ENCODE measurements around the gene SLAMF9. TPM values are rescaled to one million over a fixed set of nuclear protein-coding genes. Genes with fewer than 3 reads are reported as not detected.

The SLAMF9 gene
- total RNA-seq, 1 experiment from 2014 or later, result not detected

DNA sequence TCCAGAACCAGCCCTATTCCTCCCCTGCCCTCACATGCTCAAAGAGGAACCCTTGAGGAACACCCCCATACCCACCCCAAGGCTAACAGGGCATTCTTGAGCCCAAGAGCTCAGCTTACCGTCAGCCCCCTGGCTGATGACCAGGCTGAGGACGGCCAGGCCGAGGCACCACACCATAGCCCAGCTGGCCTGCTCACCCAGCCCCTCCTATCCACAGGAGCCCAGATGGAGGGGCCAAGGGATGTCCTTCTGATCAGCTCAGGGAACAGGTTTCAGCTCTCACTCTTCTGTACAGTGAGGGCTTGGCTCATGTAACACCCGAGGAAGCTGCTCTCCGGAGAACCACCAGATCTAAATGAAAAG is 10.8 kb downstream of the SLAMF9 start:
- no peaks in the 10 kb centered on the region for H3K79me2 ChIP-seq (ENCODE audit: insufficient read depth, low read length)
- no peaks in the 10 kb centered on the region for H3K9me2 ChIP-seq (ENCODE audit: insufficient read depth)
- DNase-seq (ENCODE audit: low read depth, low spot score) (no peak), ATAC-seq (no peak)
- intact Hi-C loops (cut with micrococcal nuclease), result no loop called here
- BruUV-seq (replicated peaks), result no TSS peak
- POLR2A ChIA-PET, result no interaction called here
- no peak overlapping the region for H2AFZ ChIP-seq (ENCODE audit: low read depth, low read length, poor library complexity, severe bottlenecking)
- H3K27me3 ChIP-seq (ENCODE audit: insufficient read depth, low read length), result no peaks in the 10 kb centered on the region
- H3K27ac ChIP-seq (ENCODE audit: low read depth, low read length), result no peak overlapping the region
- H3K4me2 ChIP-seq (ENCODE audit: low read length), result no peak overlapping the region
- CTCF ChIA-PET, result interaction anchor here (2.4 kb wide), 1 partner anchor 64 kb away, joined by 10 read pairs; no protein-coding TSS in a partner anchor
- H3K4me1 ChIP-seq (ENCODE audit: control insufficient read depth in 1 of 2, insufficient read depth in 2 of 2, low read length in 2 of 2), result peaks cover 14 to 25% of the 10 kb centered on the region in 2 experiments
- no peak overlapping the region for H3K4me3 ChIP-seq (replicated peaks in 1 of 2; ENCODE audit: low read depth in 1 of 2, low read length in 2 of 2)
- H3K36me3 ChIP-seq (ENCODE audit: control insufficient read depth in 1 of 2, insufficient read depth in 2 of 2, low read length in 2 of 2), result no peaks in the 10 kb centered on the region
- H3K9me3 ChIP-seq (ENCODE audit: control insufficient read depth in 1 of 2, insufficient read depth in 1 of 2, low read depth in 1 of 2, low read length in 2 of 2), result no peaks in the 10 kb centered on the region
- no peak overlapping the region for H3K9ac ChIP-seq (ENCODE audit: low read length)
- RAD21 ChIA-PET (ENCODE audit: low non-redundant PET in 1 of 2, low total read pairs in 2 of 2, uncharacterized antibody in 2 of 2, unreplicated experiment in 2 of 2), result no interaction called here
- no peaks in the 10 kb centered on the region for H4K20me1 ChIP-seq (ENCODE audit: insufficient read depth)
- TF ChIP-seq SRF (IDR thresholded peaks at IDR 0.05; ENCODE audit: low read depth) (no peak), FOSL1 (IDR thresholded peaks at IDR 0.05; ENCODE audit: low read depth) (no peak), TCF7L2 (IDR thresholded peaks at IDR 0.05; ENCODE audit: borderline replicate concordance, extremely low read depth, insufficient read depth, insufficient read length) (no peak), YY1 (IDR thresholded peaks at IDR 0.05; ENCODE audit: extremely low read depth, insufficient replicate concordance, low read depth, low read length) (no peak), ZFX (IDR thresholded peaks at IDR 0.05) (no peak), EZH2 (IDR thresholded peaks at IDR 0.05) (no peak), JUND (IDR thresholded peaks at IDR 0.05) (no peak), ELF1 (IDR thresholded peaks at IDR 0.05; ENCODE audit: borderline replicate concordance, low read depth) (no peak)

DNA sequence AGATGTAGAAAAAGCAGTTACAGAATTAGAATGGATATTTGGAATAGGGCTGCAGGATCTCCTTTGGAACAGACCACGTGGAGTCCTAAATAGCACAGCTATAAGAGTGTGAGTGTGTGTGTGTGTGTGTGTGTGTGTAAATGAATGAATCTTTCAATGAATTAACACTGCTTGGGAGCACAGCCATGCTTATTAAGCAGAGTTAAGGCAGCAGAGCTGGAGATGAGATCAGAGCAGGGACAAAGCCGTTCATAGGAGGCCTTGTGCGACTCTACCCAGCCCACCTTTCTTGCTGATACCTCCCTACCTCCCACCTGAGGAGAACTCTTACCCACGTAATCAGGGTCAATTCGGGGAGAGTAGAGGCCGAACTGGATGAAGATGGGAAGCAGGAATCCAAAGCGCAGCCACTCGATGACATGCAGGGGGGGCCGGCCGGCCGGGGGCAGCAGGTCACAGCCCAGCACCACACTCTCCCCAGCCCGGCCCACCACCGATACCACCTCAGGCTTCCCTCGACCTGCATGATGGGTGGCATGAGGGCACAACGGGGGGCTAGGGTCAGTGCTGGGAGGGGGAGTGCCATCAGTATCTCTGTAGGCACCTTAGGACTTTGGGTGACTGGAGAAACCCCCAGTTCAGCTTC is 11.3 kb downstream of the SLAMF9 start:
- H2AFZ ChIP-seq (ENCODE audit: low read depth, low read length, poor library complexity, severe bottlenecking), result no peak overlapping the region
- RAD21 ChIA-PET (ENCODE audit: low non-redundant PET in 1 of 2, low total read pairs in 2 of 2, uncharacterized antibody in 2 of 2, unreplicated experiment in 2 of 2), result no interaction called here
- H3K4me1 ChIP-seq (ENCODE audit: control insufficient read depth in 1 of 2, insufficient read depth in 2 of 2, low read length in 2 of 2), result peaks cover 14 to 25% of the 10 kb centered on the region in 2 experiments
- DNase-seq (ENCODE audit: low read depth, low spot score), result no peak
- H4K20me1 ChIP-seq (ENCODE audit: insufficient read depth), result no peaks in the 10 kb centered on the region
- H3K4me3 ChIP-seq (replicated peaks in 1 of 2; ENCODE audit: low read depth in 1 of 2, low read length in 2 of 2), result no peak overlapping the region
- no peak overlapping the region for H3K9ac ChIP-seq (ENCODE audit: low read length)
- POLR2A ChIA-PET, result no interaction called here
- intact Hi-C loops (cut with micrococcal nuclease), result no loop called here
- H3K27me3 ChIP-seq (ENCODE audit: insufficient read depth, low read length), result no peaks in the 10 kb centered on the region
- no peaks in the 10 kb centered on the region for H3K9me3 ChIP-seq (ENCODE audit: control insufficient read depth in 1 of 2, insufficient read depth in 1 of 2, low read depth in 1 of 2, low read length in 2 of 2)
- H3K27ac ChIP-seq (ENCODE audit: low read depth, low read length), result no peak overlapping the region
- H3K4me2 ChIP-seq (ENCODE audit: low read length), result no peak overlapping the region
- no peaks in the 10 kb centered on the region for H3K36me3 ChIP-seq (ENCODE audit: control insufficient read depth in 1 of 2, insufficient read depth in 2 of 2, low read length in 2 of 2)
- no TSS peak for BruUV-seq (replicated peaks)
- CTCF ChIA-PET, result interaction anchor here (2.4 kb wide), 1 partner anchor 65 kb away, joined by 10 read pairs; no protein-coding TSS in a partner anchor
- ATAC-seq, result no peak
- no peaks in the 10 kb centered on the region for H3K9me2 ChIP-seq (ENCODE audit: insufficient read depth)
- H3K79me2 ChIP-seq (ENCODE audit: insufficient read depth, low read length), result no peaks in the 10 kb centered on the region
- no peak for TF ChIP-seq SIN3A (IDR thresholded peaks at IDR 0.05; ENCODE audit: low read depth)
- no peak for TF ChIP-seq ZFX (IDR thresholded peaks at IDR 0.05)
- TF ChIP-seq JUND (IDR thresholded peaks at IDR 0.05), result no peak
- TF ChIP-seq SRF (IDR thresholded peaks at IDR 0.05; ENCODE audit: low read depth), result no peak
- no peak for TF ChIP-seq POLR2A (IDR thresholded peaks at IDR 0.05; ENCODE audit: borderline replicate concordance, extremely low read depth, insufficient read depth, insufficient read length)
- TF ChIP-seq EZH2phosphoT487 (IDR thresholded peaks at IDR 0.05; ENCODE audit: borderline replicate concordance), result no peak
- no peak for TF ChIP-seq ELF1 (IDR thresholded peaks at IDR 0.05; ENCODE audit: borderline replicate concordance, low read depth)
- TF ChIP-seq, protein P1, sequence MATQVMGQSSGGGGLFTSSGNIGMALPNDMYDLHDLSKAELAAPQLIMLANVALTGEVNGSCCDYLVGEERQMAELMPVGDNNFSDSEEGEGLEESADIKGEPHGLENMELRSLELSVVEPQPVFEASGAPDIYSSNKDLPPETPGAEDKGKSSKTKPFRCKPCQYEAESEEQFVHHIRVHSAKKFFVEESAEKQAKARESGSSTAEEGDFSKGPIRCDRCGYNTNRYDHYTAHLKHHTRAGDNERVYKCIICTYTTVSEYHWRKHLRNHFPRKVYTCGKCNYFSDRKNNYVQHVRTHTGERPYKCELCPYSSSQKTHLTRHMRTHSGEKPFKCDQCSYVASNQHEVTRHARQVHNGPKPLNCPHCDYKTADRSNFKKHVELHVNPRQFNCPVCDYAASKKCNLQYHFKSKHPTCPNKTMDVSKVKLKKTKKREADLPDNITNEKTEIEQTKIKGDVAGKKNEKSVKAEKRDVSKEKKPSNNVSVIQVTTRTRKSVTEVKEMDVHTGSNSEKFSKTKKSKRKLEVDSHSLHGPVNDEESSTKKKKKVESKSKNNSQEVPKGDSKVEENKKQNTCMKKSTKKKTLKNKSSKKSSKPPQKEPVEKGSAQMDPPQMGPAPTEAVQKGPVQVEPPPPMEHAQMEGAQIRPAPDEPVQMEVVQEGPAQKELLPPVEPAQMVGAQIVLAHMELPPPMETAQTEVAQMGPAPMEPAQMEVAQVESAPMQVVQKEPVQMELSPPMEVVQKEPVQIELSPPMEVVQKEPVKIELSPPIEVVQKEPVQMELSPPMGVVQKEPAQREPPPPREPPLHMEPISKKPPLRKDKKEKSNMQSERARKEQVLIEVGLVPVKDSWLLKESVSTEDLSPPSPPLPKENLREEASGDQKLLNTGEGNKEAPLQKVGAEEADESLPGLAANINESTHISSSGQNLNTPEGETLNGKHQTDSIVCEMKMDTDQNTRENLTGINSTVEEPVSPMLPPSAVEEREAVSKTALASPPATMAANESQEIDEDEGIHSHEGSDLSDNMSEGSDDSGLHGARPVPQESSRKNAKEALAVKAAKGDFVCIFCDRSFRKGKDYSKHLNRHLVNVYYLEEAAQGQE (IDR thresholded peaks at IDR 0.05; ENCODE audit: low read depth), result no peak
- TF ChIP-seq EZH2 (IDR thresholded peaks at IDR 0.05), result no peak
- TF ChIP-seq FOSL1 (IDR thresholded peaks at IDR 0.05; ENCODE audit: low read depth), result no peak
- TF ChIP-seq, protein P2, sequence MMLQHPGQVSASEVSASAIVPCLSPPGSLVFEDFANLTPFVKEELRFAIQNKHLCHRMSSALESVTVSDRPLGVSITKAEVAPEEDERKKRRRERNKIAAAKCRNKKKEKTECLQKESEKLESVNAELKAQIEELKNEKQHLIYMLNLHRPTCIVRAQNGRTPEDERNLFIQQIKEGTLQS (IDR thresholded peaks at IDR 0.05), result no peak
- TF ChIP-seq EGR1 (IDR thresholded peaks at IDR 0.05; ENCODE audit: low read depth), result no peak
- no peak for TF ChIP-seq TCF7L2 (IDR thresholded peaks at IDR 0.05; ENCODE audit: borderline replicate concordance, extremely low read depth, insufficient read depth, insufficient read length)
- no peak for TF ChIP-seq ZNF274 (IDR thresholded peaks at IDR 0.05; ENCODE audit: low read depth, low read length)
- TF ChIP-seq POLR2AphosphoS5 (IDR thresholded peaks at IDR 0.05; ENCODE audit: low read depth, low read length), result no peak
- TF ChIP-seq CBX3 (IDR thresholded peaks at IDR 0.05; ENCODE audit: low read depth), result no peak
- TF ChIP-seq CEBPB (IDR thresholded peaks at IDR 0.05; ENCODE audit: low read depth), result no peak
